ENCODE results near the gene CDRT4. TPM values are rescaled to one million over a fixed set of nuclear protein-coding genes. Genes with fewer than 3 reads are reported as not detected.
"Not testable (repeated sequence)": the region's sequence is repeated elsewhere in the genome, so short reads cannot be mapped to it uniquely, and the experiment has no call there.

Gene CDRT4
- 0.52 and 3.4 TPM in 2 replicates for total RNA-seq
- polyA plus RNA-seq (2012) = 2.0 TPM

DNA sequence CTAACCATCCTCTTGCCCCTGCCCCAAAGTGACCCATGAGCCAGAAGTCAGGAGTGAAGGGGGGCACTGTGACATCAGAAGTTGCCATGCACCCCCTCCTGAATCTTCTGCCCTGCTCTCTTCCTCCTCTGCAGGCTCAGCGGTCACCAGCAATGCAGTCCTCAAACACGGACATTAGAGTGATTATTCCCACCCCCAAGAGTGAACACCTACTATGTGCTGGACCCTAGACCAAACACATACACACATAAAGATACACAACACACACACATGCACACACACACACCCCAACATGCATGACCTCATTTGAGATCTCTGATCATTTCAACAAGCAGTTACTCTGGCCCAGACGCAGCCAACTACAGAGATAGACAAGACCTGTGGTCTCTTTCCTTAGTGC, at the start of gene CDRT4:
TSS of gene CDRT4 (minus strand) at position 30 of the 400 bp plus-strand sequence. CDS start 27,383 bp downstream, outside the sequence.
- DNase-seq (ENCODE audit: low read depth) = no peak

DNA sequence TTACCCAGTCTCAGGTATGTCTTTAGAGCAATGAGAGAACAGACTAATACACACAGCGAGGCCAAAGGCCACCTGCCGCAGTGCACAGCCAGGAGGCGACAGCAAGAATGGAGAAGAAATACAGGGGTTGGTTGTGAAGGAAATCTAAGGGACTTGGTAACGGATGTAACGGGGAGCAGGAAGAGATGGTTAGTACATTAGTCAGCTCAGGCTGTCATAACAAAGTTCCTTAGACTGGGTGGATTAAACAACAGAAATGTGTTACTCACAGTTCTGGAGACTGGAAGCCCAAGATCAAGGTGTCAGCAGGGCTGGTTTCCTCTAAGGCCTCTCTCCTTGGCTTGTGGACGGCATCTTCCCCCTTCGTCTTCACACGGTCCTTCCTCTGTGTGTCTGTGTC, 48.7 kb upstream of the CDRT4 start:
- no peak for DNase-seq (ENCODE audit: low read depth)

DNA sequence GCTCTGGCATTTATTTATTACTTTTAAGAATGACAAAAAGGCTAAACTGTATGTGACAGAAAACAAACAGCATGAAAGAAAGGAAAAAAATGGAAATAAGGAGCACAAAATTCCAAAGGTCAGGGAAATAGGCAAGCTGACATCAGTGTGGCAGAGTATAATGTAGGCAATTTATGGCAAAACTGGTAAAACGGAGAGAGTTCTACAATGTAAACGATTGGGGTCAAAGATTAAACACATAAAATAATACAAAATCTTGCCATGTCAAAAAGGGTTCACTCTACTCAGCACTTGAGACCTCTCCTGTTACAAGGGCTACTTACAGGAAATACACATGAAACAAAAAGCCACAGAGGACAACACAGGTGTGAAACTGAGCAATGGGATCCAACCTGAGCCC, 47.0 kb upstream of the CDRT4 start:
- no peak for DNase-seq (ENCODE audit: low read depth)

DNA sequence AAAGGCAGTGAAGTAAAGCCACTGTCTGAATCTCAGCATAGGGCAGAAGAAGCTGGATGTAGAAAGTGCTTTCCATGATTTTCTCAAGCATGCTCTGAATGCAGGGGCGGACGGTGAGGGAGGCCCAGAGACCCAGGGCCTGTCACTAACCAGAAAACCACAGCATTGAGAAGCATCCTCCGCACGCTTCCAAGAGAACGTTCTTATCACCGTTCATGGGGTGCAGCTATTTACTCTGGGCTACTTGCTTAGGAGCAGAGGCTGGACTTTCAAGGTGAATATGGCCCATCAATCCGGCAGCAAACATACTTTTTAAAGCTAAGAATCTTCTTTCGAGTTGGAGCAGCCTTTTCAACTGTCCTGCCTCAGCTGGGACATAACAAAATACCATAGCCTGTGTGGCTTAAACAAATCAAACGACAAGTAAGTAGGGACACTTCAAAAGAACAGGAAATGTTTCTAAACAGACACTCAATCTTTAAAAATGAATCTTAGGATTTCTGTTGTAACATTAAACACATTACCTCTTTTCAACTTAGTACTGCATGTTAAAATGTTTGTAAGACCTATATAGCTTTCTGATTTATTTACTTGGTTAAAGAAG, 46.5 kb upstream of the CDRT4 start:
- DNase-seq (ENCODE audit: low read depth) = no peak

DNA sequence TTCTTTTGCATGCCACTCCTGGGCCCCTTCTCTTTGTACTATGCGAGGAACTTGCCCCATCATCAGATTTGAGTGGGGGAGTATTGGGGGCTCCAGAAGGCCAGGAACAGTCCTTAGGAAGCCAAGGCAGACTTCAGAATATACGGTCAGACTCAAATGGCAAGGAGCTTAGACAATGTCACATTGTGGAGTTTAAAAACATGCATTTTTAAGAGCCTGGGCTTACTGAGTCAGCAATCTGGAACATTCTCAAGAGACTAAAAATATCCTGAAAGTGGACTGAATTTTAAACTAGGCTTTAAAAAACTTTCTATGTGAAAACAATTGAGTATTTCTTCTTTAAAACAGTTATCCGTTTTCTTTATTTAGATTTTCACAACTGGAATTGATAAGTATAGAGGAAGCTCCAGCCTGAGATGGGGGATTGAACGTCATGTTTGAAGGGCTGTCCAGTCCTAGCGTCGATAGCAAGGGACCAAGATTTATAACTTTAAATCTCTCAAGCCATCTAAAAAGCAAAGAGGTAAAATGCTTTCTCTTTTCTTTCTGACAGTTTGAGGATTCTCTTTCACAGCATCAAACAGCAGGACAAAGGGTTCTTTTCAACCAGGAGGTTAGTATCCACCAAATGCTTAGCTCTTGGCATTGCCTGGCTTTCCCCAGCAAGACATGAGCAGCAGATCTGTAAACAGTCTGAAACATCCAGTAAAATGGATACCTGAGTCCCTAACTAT, 45.8 kb upstream of the CDRT4 start:
- DNase-seq (ENCODE audit: low read depth) = no peak

DNA sequence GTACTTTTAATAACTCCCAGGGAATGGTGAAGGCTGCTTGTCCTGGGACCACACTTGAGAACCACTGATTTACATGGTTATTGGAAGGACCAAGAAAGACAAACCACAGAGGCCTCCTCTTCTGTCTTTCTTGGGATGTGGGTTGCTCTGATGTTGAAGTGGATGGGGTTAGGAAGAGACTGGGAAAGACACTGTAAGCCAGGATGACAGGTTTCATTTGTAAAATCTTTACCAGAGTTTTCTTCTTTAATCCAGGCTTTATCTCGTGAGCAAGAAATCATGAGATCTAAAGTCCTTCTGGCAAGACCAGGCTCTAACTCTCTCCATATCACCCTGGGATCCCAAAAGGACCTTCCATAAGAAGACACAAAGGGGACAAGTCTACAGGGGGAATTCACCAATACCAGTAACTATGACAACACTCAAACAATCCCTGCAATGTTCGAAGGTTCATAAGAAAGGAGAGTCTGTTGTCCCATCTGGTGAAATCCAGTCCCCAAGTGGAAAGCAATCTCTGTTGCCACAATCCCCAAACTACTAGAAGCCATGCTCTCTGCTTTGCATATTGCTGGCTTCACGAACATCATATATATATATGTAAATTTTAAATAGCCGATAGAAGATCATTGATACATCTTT, 44.8 kb upstream of the CDRT4 start:
- no peak for DNase-seq (ENCODE audit: low read depth)

DNA sequence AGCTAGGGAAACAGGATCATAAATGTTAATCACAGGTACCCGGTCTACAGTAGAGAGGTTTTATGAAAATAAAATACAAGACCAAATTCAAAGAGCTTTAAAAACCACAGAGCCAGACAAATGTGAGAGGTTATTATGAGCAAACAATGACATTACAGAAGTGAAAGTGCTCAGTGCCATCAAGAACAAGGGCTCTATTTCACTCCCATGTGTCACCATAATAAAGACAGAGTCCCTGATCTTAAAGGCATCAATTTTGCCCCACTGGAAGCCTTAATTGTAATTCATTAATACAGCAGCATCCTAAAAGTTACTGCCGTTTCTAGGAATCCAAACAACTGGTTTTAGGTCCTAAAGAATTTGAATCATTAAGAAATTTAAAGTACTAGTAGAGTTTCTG, 43.7 kb upstream of the CDRT4 start:
- DNase-seq (ENCODE audit: low read depth) = no peak

DNA sequence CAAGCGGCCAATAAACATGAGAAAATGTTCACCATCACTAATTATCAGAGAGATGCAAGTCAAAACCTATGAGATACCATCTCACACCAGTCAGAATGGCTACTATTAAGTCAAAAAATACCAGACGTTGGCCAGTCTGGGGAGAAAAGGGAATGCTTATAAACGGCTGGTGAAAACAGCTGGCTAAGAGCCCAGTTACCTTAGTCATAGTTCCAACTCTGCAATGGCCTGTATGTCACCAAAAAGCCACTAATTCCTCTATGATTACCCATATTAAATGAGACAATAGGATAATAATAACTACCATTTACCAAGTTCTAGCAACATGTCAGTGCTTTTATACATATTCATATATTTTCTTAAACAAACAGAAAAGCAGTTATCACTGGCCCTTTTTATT, 42.9 kb upstream of the CDRT4 start:
- DNase-seq (ENCODE audit: low read depth) = peak; percentile 69

DNA sequence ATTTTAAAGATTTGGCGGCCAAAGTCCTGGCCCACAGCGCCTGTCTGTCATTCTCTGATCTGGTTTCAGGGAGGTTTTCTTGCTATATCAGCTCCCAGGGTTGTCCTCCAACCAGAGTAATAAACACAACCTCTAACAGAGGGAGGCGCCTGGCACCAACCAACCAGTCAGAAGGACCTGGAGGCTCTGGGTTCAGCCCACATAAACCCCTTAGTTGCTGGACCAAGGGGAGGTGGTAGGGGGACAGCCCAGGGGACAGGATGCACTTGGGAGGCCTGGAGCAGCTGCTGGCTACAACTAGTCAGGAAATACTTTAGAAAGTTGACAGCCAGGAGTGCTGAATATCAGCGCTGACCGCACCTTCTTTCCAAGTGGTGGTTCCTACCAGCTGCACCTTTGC, 41.7 kb upstream of the CDRT4 start:
- DNase-seq (ENCODE audit: low read depth) = no peak

DNA sequence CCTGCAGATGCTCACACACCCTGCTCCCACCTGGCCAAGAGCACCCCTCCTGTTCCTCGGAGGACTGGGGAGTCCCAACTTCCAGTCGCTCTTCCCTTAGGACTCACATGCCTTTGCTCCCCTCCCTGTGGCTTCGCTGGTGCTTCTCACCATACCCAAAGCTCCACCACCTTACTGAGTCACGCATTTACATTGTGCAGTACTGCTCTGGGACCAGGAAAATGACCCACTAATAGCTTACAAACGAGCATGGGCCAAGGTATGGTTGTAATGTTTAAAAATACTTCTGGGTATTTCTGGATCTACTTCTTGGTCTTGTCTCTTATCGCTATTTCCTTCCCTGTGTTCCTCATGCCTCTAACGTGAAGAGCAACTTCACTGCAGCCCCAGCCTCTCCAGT, 41.0 kb upstream of the CDRT4 start:
- DNase-seq (ENCODE audit: low read depth) = no peak

DNA sequence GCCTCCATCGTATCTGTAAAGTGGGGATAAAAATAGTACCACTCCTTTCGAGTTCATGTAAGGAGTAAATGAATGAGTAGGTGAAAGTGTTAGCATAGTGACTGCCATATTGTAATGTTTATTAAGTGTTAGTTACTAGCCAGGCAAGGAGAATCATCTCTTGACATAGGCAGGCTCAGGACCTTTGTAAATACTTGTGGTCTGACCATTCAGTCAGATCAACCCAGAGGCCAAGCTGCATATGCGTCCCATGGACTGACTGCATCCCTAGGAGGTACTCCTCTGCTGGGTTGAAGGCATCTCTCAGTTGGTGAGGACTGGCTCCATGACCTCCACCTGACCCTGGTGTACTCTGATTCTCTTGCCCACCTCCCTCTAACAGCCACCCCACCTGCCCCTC, 40.5 kb upstream of the CDRT4 start:
- no peak for DNase-seq (ENCODE audit: low read depth)

DNA sequence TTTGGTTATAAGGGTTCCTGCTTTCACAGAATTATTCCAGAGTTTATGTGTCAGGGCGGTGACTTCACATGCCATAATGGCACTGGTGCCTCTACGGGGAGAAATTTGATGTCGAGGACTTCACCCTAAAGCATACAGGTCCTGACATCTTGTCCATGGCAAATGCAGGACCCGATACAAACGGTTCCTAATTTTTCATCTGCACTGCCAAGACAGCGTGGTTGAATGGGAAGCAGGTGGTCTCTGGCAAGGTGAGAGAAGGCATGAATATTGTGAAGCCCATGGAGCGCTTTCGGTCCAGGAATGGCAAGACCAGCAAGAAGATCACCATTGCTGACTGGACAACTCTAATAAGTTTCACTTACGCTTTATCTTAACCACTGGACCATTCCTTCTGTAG, 39.6 kb upstream of the CDRT4 start:
- no peak for DNase-seq (ENCODE audit: low read depth)

DNA sequence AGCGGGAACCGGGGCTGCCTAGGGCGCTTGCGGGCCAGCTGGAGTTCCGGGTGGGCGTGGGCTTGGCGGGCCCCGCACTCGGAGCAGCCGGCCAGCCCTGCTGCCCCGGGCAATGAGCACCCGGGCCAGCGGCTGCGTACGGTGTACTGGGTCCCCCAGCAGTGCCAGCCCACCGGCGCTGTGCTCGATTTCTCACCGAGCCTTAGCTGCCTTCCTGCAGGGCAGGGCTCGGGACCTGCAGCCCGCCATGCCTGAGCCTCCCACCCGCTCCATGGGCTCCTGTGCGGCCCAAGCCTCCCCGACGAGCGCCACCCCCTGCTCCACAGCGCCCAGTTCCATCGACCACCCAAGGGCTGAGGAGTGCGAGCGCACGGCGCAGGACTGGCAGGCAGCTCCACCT, 38.3 kb upstream of the CDRT4 start:
- not testable (repeated sequence) for DNase-seq (ENCODE audit: low read depth)

DNA sequence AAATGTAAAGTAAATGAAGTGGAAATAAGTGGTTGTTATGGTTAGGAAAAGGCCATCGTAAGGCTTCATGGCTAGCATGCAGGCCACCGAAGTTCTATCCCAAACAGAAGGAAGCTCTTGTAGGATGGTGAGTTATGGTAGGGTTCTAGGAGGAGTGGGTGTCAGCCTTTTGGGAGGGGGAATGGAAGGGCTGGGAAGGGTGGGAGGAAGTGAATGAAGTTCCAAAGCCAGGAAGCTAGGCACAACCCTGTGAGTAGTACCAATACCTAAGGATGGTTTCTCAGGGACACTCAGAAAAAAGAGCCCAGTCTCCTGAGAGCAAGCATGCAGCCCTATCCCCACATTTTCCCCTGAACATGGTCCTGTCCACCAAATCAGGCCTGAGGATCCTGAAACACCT, 36.3 kb upstream of the CDRT4 start:
- no peak for DNase-seq (ENCODE audit: low read depth)

DNA sequence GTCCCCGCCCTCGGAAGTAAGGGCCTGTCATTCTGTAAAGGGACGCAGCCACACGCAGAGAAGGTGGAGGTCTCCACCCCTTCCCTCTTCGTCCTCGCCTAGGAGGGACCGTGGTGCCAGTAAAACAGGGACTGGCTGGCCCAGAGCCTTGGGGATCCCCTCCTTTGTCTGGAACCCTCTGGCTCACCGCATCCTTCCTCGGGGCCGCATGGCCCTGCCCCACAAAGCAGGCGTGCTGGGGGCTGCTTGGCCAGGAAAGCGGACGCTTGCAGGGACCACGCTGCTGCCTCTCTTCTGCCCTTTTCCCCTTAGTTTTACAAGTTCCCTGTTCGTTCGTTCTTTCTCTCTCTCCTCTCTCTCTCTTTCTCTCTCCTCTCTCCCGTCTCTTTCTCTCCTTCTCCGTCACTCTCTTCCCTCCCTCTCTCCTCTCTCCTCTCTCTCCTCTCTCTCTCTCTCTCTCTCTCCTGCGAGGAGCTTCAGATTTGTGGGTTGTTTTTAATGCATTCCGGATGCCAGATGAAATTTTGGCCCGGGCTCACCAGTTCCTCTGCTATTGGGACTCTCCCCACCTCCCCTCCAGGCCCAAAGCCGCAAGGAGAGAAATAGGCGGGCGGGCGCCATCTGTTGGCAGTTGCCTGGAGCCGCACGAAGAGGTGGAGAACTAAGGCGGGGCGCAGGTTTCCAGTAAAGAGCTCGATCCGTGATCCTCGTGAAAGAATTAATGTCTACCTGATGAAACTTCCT, 35.1 kb upstream of the CDRT4 start:
- DNase-seq (ENCODE audit: low read depth) = peak; percentile 91

DNA sequence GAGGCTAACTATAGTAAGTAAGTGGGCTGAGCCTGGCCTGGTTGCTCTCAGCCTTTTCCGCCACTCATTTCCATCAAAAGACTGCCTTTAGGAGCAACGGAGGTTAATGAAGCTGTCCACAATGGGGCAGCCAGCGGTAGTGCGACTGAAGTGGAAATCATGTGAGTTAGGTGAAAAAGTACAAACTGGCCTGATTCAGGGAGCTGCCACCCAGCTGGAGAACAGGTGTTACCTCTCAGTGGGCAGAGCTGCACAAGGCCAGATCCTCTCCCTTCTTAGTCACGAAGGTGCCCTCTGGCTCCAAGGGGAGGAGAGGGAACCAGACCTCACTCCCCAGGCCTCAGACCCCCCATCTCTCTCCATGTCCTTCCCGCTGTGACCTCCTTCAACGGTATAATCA, 34.4 kb upstream of the CDRT4 start:
- DNase-seq (ENCODE audit: low read depth) = no peak

DNA sequence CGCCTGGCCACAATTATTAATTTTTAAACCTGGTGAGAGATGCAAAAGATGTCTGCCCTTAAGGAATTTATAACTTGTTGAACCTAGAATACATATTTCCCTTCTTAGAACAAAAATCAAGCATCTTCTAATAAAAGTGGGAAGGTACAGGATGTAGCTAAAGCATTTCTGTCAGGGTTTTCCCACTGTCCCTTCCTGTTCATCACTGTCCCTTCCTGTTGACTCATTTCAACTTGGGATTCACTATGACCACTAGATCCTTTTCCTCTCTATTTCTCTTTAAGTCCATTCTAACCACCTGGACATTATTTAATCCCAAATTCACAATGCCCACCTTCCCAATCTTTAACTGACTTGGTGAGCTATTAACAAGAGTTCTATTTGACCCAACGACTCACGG, 33.9 kb upstream of the CDRT4 start:
- DNase-seq (ENCODE audit: low read depth) = no peak

DNA sequence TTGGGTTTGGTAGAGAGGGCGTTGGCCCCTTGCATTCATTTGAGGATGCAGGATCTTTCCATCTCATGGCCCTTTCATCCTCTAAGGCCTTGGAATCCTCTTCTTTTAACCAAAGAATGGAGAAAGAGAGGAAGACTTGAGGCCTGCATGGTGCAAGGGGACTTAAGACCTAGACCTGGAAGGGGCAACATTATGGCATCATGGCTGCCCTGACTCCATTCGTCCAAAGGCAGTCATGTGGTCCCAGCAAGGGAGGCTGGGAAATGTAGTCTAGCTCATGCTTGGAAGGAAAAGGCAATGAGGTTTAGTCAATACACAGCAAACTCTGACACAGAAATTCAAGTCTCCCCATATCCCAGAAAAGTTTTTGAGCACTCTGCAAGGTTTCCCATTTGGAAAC, 30.7 kb upstream of the CDRT4 start:
- no peak for DNase-seq (ENCODE audit: low read depth)

DNA sequence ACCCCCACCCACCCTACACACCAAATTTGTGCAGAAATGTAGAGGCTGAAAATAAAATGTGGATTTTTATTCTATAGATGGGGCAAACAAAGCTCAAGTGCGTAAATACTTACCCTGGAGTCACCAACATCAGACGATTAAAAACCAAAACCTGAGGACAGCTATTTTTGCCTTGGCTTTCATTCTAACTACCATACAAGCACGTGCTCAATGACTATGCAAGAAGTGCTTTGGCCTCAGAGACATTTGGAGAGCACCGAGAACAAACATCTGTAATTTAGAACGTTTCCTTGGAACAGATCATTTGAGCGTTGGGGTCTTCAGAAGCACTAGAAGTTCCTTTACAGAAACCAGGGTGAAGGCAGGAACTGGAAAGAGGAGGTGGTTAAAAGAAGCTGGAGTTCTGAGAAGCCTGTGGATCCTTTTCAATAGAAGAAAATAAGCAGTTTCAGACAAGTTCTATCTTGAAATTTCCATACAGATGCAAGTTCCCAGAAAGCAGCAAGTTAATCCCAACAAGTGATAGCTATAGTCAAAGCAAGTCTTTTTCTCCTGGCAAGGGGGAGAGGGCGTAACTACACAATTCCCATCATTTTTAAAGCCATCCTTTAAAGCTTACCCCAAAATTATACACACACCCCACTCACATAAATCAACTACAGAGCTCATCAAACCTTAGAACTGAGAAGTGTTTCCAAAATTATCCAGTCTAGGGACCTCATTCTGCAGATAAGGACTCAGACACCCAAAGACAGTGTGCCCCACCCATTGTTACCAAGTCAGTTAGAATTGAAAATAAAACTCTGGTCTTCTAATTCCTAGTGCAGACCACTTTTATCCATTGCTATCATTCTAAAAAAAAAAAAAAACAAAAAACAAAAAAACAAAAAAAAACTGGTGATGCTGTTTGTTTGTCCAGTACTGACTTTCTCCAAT, 29.6 kb upstream of the CDRT4 start:
- DNase-seq (ENCODE audit: low read depth) = no peak

DNA sequence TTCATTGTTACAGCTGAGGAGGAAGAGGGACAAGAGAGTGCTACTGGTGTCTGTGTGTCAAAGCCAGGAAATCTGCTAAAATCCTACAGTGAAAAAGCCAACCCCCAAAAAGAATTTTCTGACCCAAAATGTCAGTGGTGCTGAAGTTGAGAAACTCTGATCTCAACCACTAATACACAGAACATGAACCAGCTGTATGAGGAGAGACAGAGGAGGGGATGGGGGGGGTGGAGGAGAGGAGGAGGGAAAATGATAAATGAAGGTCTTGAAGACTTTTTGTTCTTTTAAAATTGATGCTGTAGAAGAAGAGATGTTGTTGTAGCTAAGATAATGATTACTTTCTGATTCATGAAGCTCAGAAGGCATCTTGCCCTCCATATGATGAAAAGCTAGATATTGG, 27.4 kb upstream of the CDRT4 start:
- no peak for DNase-seq (ENCODE audit: low read depth)

DNA sequence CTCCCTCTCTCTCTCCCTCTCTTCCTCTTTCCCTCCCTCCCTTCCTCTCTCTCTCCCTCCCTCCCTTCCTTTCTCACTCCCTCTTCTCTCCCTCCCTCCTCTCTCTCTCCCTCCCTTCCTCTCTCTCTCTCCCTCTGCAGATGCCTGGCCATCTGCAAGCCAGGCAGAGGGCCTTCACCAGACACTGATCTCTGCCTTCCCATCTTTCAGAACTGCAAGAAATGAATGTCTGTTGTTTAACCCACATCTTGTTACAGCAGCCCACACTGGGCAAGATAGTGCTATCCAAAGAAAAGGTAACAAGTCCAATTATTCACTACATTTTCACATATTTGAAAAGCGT, 26.2 kb upstream of the CDRT4 start:
- DNase-seq (ENCODE audit: low read depth) = no peak
